MCF 10A (cell line): ENCODE results near the gene ZBTB2. TPM values are rescaled to one million over a fixed set of nuclear protein-coding genes. Genes with fewer than 3 reads are reported as not detected.
A peak's percentile ranks its signal among the peaks of the same experiment; 100 is the strongest.

Experiments used
- BruUV-seq: library from RNA; stranded (reverse); fragments of 400-500 nt; replicated peaks from 2 replicates; lab custom pipeline; 2021; lab: Mats Ljungman, UMichigan
- CTCF ChIA-PET: fragments of 300-600 bp; sonication (Branson Sonifier 250); formaldehyde crosslinking; extraction: SDS; loops from one replicate; lab custom pipeline; 2021; ENCODE audit warnings: antibody characterized with exemption, inconsistent platforms; lab: Yijun Ruan, JAX
- POLR2A ChIA-PET: fragments of 300-600, 350-650 bp; sonication (Branson Sonifier 250); formaldehyde crosslinking; extraction: SDS; loops from one replicate; lab custom pipeline; 2020; ENCODE audit warnings: antibody characterized with exemption, inconsistent platforms; lab: Yijun Ruan, JAX
- DNase-seq: peaks from one replicate; pipeline ENCODE4 v3.0.0-alpha.2; 2018; ENCODE audit not compliant: unreplicated experiment
- H3K27ac Mint-ChIP-seq: one replicate; pipeline ENCODE4 v1.8.0; 2022; ENCODE audit warnings: mild to moderate bottlenecking, low read depth, mixed read lengths; ENCODE audit not compliant: unreplicated experiment
- H3K27me3 Mint-ChIP-seq: one replicate; pipeline ENCODE4 v1.8.0; 2022; ENCODE audit warnings: mixed read lengths; ENCODE audit not compliant: insufficient read depth, unreplicated experiment
- H3K36me3 Mint-ChIP-seq: one replicate; pipeline ENCODE4 v1.8.0; 2022; ENCODE audit warnings: mild to moderate bottlenecking, moderate library complexity, mixed read lengths; ENCODE audit not compliant: insufficient read depth, unreplicated experiment
- H3K4me1 Mint-ChIP-seq: one replicate; pipeline ENCODE4 v1.8.0; 2022; ENCODE audit warnings: mixed read lengths; ENCODE audit not compliant: insufficient read depth, unreplicated experiment
- H3K4me3 Mint-ChIP-seq: one replicate; pipeline ENCODE4 v1.8.0; 2022; ENCODE audit warnings: mild to moderate bottlenecking, moderate library complexity, mixed read lengths; ENCODE audit not compliant: unreplicated experiment
- H3K9me3 Mint-ChIP-seq: one replicate; pipeline ENCODE4 v1.8.0; 2022; ENCODE audit warnings: mixed read lengths; ENCODE audit not compliant: unreplicated experiment
- CTCF ChIP-seq: fragments of 200-600 bp; IDR thresholded peaks from one replicate; pipeline ENCODE4 v1.8.0; 2022; ENCODE audit warnings: antibody characterized with exemption, mild to moderate bottlenecking; ENCODE audit not compliant: unreplicated experiment
- intact Hi-C: fragments of 100-400 bp; cut with micrococcal nuclease; formaldehyde crosslinking; loops from 2 replicates; pipeline ENCODE4 v1.14.1; 2022
- total RNA-seq: library from RNA; stranded (reverse); gene quantifications from 2 replicates; pipeline ENCODE4 v1.2.3, GENCODE V29; 2022

Gene ZBTB2
- total RNA-seq, 1 experiment from 2014 or later, result 15.6 TPM

GRCh38 chr6:151325075-151326050 lies 66.0 kb downstream of the ZBTB2 start:
- CTCF ChIA-PET, result interaction anchor here (0.5 to 8.0 kb wide), 47 partner anchors 9 to 1366 kb away, joined by 3 to 293 read pairs (median 5); no protein-coding TSS in a partner anchor
- peak overlapping the region; percentile 51 for H3K4me3 Mint-ChIP-seq
- POLR2A ChIA-PET, result interaction anchor here (0.5 to 2.6 kb wide), 16 partner anchors 9 to 435 kb away, joined by 3 to 27 read pairs (median 4); no protein-coding TSS in a partner anchor
- H3K4me1 Mint-ChIP-seq, result peaks cover 20% of the 10 kb centered on the region
- no TSS peak for BruUV-seq
- no peaks in the 10 kb centered on the region for H3K9me3 Mint-ChIP-seq
- DNase-seq, result peak; percentile 60
- H3K27me3 Mint-ChIP-seq, result no peaks in the 10 kb centered on the region
- no peaks in the 10 kb centered on the region for H3K36me3 Mint-ChIP-seq
- H3K27ac Mint-ChIP-seq, result no peak overlapping the region
- intact Hi-C loops, result no loop called here
- TF ChIP-seq CTCF, result no peak

GRCh38 chr6:151324488-151324825 lies 66.9 kb downstream of the ZBTB2 start:
- no peak overlapping the region for H3K27ac Mint-ChIP-seq
- H3K4me3 Mint-ChIP-seq, result no peak overlapping the region
- no peaks in the 10 kb centered on the region for H3K27me3 Mint-ChIP-seq
- TF ChIP-seq CTCF, result no peak
- intact Hi-C loops, result loop anchor here (1.0 kb wide), 3 partner anchors 256 to 432 kb away; no protein-coding TSS in a partner anchor
- peaks cover 20% of the 10 kb centered on the region for H3K4me1 Mint-ChIP-seq
- no TSS peak for BruUV-seq
- CTCF ChIA-PET, result interaction anchor here (0.5 to 8.0 kb wide), 65 partner anchors 10 to 1365 kb away, joined by 3 to 293 read pairs (median 5); no protein-coding TSS in a partner anchor
- H3K9me3 Mint-ChIP-seq, result no peaks in the 10 kb centered on the region
- no peaks in the 10 kb centered on the region for H3K36me3 Mint-ChIP-seq
- POLR2A ChIA-PET, result interaction anchor here (1.0 to 2.6 kb wide), 13 partner anchors 10 to 434 kb away, joined by 3 to 27 read pairs (median 6); no protein-coding TSS in a partner anchor
- DNase-seq, result no peak

GRCh38 chr6:151323791-151324487 lies 67.4 kb downstream of the ZBTB2 start:
- POLR2A ChIA-PET, result interaction anchor here (0.9 to 2.6 kb wide), 14 partner anchors 11 to 433 kb away, joined by 3 to 27 read pairs (median 6); no protein-coding TSS in a partner anchor
- H3K4me1 Mint-ChIP-seq, result peaks cover 20% of the 10 kb centered on the region
- intact Hi-C loops, result loop anchor here (1.0 kb wide), 3 partner anchors 256 to 432 kb away; no protein-coding TSS in a partner anchor

More at GRCh38 chr6:151323791-151324487, 67.4 kb downstream of the ZBTB2 start:
- Mint-ChIP-seq H3K4me3 (no peak overlapping the region), H3K27ac (no peak overlapping the region), H3K36me3 (no peaks in the 10 kb centered on the region), H3K9me3 (no peaks in the 10 kb centered on the region), H3K27me3 (no peaks in the 10 kb centered on the region)
- CTCF ChIA-PET, result interaction anchor here (0.5 to 8.0 kb wide), 67 partner anchors 10 to 1034 kb away, joined by 3 to 293 read pairs (median 5); no protein-coding TSS in a partner anchor
- TF ChIP-seq CTCF, result peak; percentile 95
- peak; percentile 78 for DNase-seq
- BruUV-seq, result no TSS peak
